Mucosa of stomach (tissue), 1 donor: ENCODE data around the gene PNMA5.

Source experiments
- H3K27me3 ChIP-seq: one replicate; pipeline ENCODE4 v1.7.0; 2013; ENCODE audit warnings: mild to moderate bottlenecking, low read length; ENCODE audit not compliant: control insufficient read depth, insufficient read depth
- H3K36me3 ChIP-seq: one replicate; pipeline ENCODE4 v1.7.0; 2013; ENCODE audit warnings: low read length; ENCODE audit not compliant: control insufficient read depth, insufficient read depth
- H3K4me1 ChIP-seq: one replicate; pipeline ENCODE4 v1.7.0; 2013; ENCODE audit warnings: mild to moderate bottlenecking, low read length; ENCODE audit not compliant: control insufficient read depth, insufficient read depth
- H3K4me3 ChIP-seq: one replicate; pipeline ENCODE4 v1.7.0; 2013; ENCODE audit warnings: low read length
- H3K9ac ChIP-seq: one replicate; pipeline ENCODE4 v1.7.0; 2013; ENCODE audit warnings: mild to moderate bottlenecking, low read length, moderate library complexity
- H3K9me3 ChIP-seq: one replicate; pipeline ENCODE4 v1.7.0; 2013; ENCODE audit warnings: mild to moderate bottlenecking, low read length, moderate library complexity; ENCODE audit not compliant: control insufficient read depth
- donor health status: Pancreatic carcinoma.

The PNMA5 gene

DNA sequence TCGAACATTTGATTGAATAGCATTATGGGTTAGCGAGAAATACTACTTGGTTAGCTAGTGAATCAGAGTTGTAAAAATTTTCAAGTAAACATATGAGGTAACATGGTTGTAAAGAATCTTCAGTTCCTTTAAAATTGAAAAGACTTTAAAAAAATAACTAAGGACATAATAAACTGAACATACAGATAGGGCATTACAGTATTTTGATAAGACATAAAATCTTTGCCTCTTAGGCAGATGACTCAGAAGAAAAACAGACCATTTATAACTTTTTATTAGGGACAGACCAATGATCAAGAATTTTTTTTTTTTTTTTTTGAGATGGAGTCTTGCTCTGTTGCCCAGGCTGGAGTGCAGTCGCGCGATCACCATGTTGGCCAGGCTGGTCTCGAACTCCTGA is 43.1 kb downstream of the PNMA5 start:
- Histone ChIP-seq H3K9ac (no peak overlapping the region), H3K4me1 (no peaks in the 10 kb centered on the region), H3K36me3 (no peaks in the 10 kb centered on the region), H3K9me3 (no peaks in the 10 kb centered on the region), H3K27me3 (no peaks in the 10 kb centered on the region), H3K4me3 (no peak overlapping the region)

GRCh38 chrX:152949114-152949513 is 44.8 kb downstream of the PNMA5 start:
- Histone ChIP-seq H3K36me3 (no peaks in the 10 kb centered on the region), H3K27me3 (no peaks in the 10 kb centered on the region), H3K9me3 (no peaks in the 10 kb centered on the region), H3K9ac (no peak overlapping the region), H3K4me1 (no peaks in the 10 kb centered on the region), H3K4me3 (no peak overlapping the region)

DNA sequence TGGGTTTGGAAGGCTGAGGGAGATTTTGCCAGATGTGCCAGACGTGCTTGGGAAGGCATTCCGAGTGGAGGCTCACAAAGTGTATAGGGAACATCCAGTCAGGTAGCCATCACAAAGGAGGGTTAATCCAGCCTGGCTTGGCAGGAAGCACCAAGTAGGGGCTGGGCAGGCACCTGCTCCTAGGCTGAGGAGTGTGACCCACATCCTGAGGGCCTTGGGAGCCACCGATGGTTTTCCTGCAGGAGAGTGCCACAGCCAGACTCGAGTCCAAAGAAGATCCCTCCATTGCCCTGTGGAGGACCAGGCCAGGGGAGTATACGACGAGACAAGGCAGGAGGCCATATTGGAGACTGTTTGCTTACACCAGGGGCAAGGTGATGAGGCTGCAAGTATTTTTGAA is 47.2 kb downstream of the PNMA5 start:
- no peak overlapping the region for H3K9ac ChIP-seq
- H3K9me3 ChIP-seq = no peaks in the 10 kb centered on the region
- peaks cover 4% of the 10 kb centered on the region for H3K4me1 ChIP-seq
- H3K27me3 ChIP-seq = no peaks in the 10 kb centered on the region
- H3K4me3 ChIP-seq = no peak overlapping the region
- no peaks in the 10 kb centered on the region for H3K36me3 ChIP-seq

DNA sequence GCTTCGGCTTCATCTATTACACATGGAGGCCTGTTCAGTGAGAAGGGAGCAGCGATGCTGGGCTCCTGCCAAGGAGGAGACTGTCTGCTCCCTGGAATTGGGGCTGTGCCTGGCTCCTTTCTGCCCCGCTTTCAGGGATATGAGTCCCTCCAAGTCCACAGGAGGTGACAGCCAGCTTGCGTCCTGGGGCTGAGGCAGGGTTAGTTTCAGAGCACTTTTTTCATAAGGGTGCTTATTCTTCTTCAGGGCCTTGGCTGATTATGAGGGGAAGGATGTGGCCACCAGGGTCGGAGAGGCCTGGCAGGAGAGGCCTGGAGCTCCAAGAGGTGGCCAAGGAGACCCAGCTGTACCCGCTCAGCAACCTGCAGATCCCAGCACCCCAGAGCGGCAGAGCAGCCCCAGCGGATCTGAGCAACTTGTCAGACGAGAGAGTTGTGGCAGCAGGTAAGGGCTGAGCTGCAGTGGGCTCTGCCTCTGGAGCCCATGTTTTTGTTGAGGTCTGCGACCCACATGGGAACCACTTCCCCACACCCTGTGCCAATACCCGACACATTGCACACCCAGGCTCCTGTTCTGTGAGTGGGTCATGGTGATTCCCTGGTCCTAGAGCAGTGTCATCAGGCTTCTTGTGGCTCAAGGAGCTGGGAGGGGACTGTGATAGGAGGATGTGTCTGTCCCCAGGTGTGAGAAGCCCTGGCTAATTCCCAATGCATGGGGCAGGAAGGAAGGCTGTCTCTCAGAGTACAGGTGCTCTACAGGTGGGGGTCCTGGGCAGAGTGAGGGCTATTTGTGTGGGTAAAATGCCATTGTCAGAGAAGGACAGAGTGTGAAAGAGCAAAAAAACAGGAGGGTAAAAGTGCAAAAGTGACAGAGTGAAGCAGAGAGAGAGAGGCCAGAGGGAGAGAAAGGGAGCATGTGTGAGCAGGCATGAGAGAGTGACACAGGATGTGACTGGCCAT is 48.6 kb downstream of the PNMA5 start:
- Histone ChIP-seq H3K9me3 (no peaks in the 10 kb centered on the region), H3K4me3 (no peak overlapping the region), H3K36me3 (no peaks in the 10 kb centered on the region), H3K9ac (no peak overlapping the region), H3K27me3 (no peaks in the 10 kb centered on the region), H3K4me1 (peaks cover 11% of the 10 kb centered on the region)

DNA sequence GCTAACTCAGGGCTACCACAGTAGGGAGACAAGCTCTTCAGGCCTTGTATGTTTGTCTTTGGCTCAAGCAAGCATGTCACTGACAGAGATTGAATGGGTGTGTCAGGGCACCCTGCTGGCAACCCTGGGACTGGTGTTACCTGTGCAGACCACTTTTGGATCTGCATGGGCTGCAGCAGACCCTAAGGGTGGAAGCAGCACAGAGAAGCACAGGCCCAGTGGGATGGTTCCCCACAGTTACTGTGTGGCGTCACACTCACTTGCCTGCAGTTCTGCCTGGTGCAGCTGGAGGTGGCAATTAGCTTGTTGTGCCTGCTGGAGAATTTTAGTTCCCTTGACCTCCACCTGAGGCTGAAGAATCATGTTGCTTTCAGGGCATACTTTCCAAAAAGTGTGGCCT is 50.1 kb downstream of the PNMA5 start:
- H3K9ac ChIP-seq = no peak overlapping the region
- no peaks in the 10 kb centered on the region for H3K36me3 ChIP-seq
- no peaks in the 10 kb centered on the region for H3K9me3 ChIP-seq
- H3K4me1 ChIP-seq = peaks cover 11% of the 10 kb centered on the region
- H3K27me3 ChIP-seq = no peaks in the 10 kb centered on the region
- H3K4me3 ChIP-seq = no peak overlapping the region

- no peaks in the 10 kb centered on the region for H3K36me3 ChIP-seq
- no peaks in the 10 kb centered on the region for H3K27me3 ChIP-seq
- H3K4me1 ChIP-seq = peaks cover 11% of the 10 kb centered on the region
- peak overlapping the region; percentile 73 for H3K9ac ChIP-seq
- H3K4me3 ChIP-seq = peak overlapping the region; percentile 63
- H3K9me3 ChIP-seq = no peaks in the 10 kb centered on the region
Observed at GRCh38 chrX:152942077-152942442, 51.9 kb downstream of the PNMA5 start.

- H3K9ac ChIP-seq = peak overlapping the region; percentile 73
- H3K36me3 ChIP-seq = no peaks in the 10 kb centered on the region
- H3K4me1 ChIP-seq = peaks cover 11% of the 10 kb centered on the region
- H3K9me3 ChIP-seq = no peaks in the 10 kb centered on the region
- no peaks in the 10 kb centered on the region for H3K27me3 ChIP-seq
- H3K4me3 ChIP-seq = peak overlapping the region; percentile 63
Observed at GRCh38 chrX:152941328-152942076, 52.4 kb downstream of the PNMA5 start.
